H9 (cell line): Measurements from ENCODE around the gene ITSN2. TPM values are rescaled to one million over a fixed set of nuclear protein-coding genes. Genes with fewer than 3 reads are reported as not detected.

Experiments used
- DNase-seq: peaks from one replicate; pipeline ENCODE4 v3.0.0-alpha.2; 2017
- H2AFZ ChIP-seq: one replicate; pipeline ENCODE4 v1.6.1; 2013; ENCODE audit warnings: mild to moderate bottlenecking, low read length, control low read depth, moderate library complexity
- H2AK5ac ChIP-seq: 2 replicates; pipeline ENCODE4 v1.6.1; 2013; ENCODE audit warnings: low read length, control low read depth, mixed read lengths; ENCODE audit not compliant: insufficient read length
- H2BK120ac ChIP-seq: one replicate; pipeline ENCODE4 v1.6.1; 2013; ENCODE audit warnings: low read depth, mild to moderate bottlenecking, low read length, control low read depth, inconsistent platforms; ENCODE audit not compliant: poor library complexity, severe bottlenecking
- H2BK12ac ChIP-seq: 2 replicates; pipeline ENCODE4 v1.6.1; 2013; ENCODE audit warnings: low read length, control low read depth, mixed read lengths, low read depth; ENCODE audit not compliant: insufficient read length
- H2BK15ac ChIP-seq: 2 replicates; pipeline ENCODE4 v1.6.1; 2013; ENCODE audit warnings: low read depth, low read length, control low read depth
- H2BK20ac ChIP-seq: one replicate; pipeline ENCODE4 v1.6.1; 2013; ENCODE audit warnings: low read depth, mild to moderate bottlenecking, low read length, control low read depth, inconsistent platforms; ENCODE audit not compliant: poor library complexity, severe bottlenecking
- H2BK5ac ChIP-seq: 2 replicates; pipeline ENCODE4 v1.6.1; 2013; ENCODE audit warnings: low read length, control low read depth, mixed read lengths; ENCODE audit not compliant: insufficient read length
- H3K14ac ChIP-seq: 2 replicates; pipeline ENCODE4 v1.6.1; 2013; ENCODE audit warnings: low read length, control low read depth; ENCODE audit not compliant: insufficient read depth
- H3K18ac ChIP-seq: 2 replicates; pipeline ENCODE4 v1.6.1; 2013; ENCODE audit warnings: low read depth, mild to moderate bottlenecking, mixed read lengths, low read length, control low read depth; ENCODE audit not compliant: insufficient read length
- H3K23ac ChIP-seq: 2 replicates; pipeline ENCODE4 v1.6.1; 2013; ENCODE audit warnings: low read length, control low read depth, mixed read lengths, low read depth; ENCODE audit not compliant: insufficient read length
- H3K23me2 ChIP-seq: 2 replicates; pipeline ENCODE4 v1.6.1; 2013; ENCODE audit warnings: low read depth, mild to moderate bottlenecking, mixed read lengths, low read length, control low read depth; ENCODE audit not compliant: insufficient read length, poor library complexity, severe bottlenecking
- H3K27ac ChIP-seq: 2 replicates; pipeline ENCODE4 v1.5.1; 2013; ENCODE audit warnings: low read length, control low read depth, mixed read lengths, low read depth; ENCODE audit not compliant: insufficient read length
- H3K27me3 ChIP-seq: 2 replicates; pipeline ENCODE4 v1.6.1; 2013; ENCODE audit warnings: low read length, control low read depth, inconsistent platforms; ENCODE audit not compliant: insufficient read depth
- H3K4ac ChIP-seq: 2 replicates; pipeline ENCODE4 v1.6.1; 2013; ENCODE audit warnings: low read depth, mild to moderate bottlenecking, control low read depth, inconsistent platforms, low read length, moderate library complexity
- H3K4me1 ChIP-seq: 2 replicates; pipeline ENCODE4 v1.6.1; 2013; ENCODE audit warnings: low read length, control low read depth, inconsistent platforms; ENCODE audit not compliant: insufficient read depth
- H3K4me2 ChIP-seq: 2 replicates; pipeline ENCODE4 v1.6.1; 2013; ENCODE audit warnings: low read length, control low read depth, mixed read lengths; ENCODE audit not compliant: insufficient read length, insufficient read depth
- H3K56ac ChIP-seq: 2 replicates; pipeline ENCODE4 v1.6.1; 2013; ENCODE audit warnings: low read depth, mild to moderate bottlenecking, mixed read lengths, low read length, control low read depth; ENCODE audit not compliant: insufficient read length
- H3K79me1 ChIP-seq: 2 replicates; pipeline ENCODE4 v1.6.1; 2013; ENCODE audit warnings: low read depth, mild to moderate bottlenecking, moderate library complexity, low read length, control low read depth, inconsistent platforms; ENCODE audit not compliant: insufficient read depth, poor library complexity, severe bottlenecking
- H3K79me2 ChIP-seq: 2 replicates; pipeline ENCODE4 v1.6.1; 2013; ENCODE audit warnings: low read length, control low read depth, inconsistent platforms; ENCODE audit not compliant: insufficient read depth
- H3K9ac ChIP-seq: 2 replicates; pipeline ENCODE4 v1.6.1; 2013; ENCODE audit warnings: low read length, control low read depth, mixed read lengths; ENCODE audit not compliant: insufficient read length; ENCODE audit errors: extremely low read depth
- H3K9me3 ChIP-seq: one replicate; pipeline ENCODE4 v1.6.1; 2013; ENCODE audit warnings: low read depth, low read length, inconsistent platforms; ENCODE audit not compliant: control insufficient read depth
- H3T11ph ChIP-seq: one replicate; pipeline ENCODE4 v1.6.1; 2013; ENCODE audit warnings: mild to moderate bottlenecking, low read length, control low read depth, inconsistent platforms
- H4K20me1 ChIP-seq: one replicate; pipeline ENCODE4 v1.6.1; 2013; ENCODE audit not compliant: control insufficient read depth, insufficient read length, insufficient read depth
- H4K5ac ChIP-seq: 2 replicates; pipeline ENCODE4 v1.6.1; 2013; ENCODE audit warnings: low read depth, mild to moderate bottlenecking, mixed read lengths, low read length, control low read depth; ENCODE audit not compliant: insufficient read length
- H4K8ac ChIP-seq: replicated peaks from 2 replicates; pipeline ENCODE4 v1.6.1; 2013; ENCODE audit warnings: low read length, control low read depth, mixed read lengths, low read depth; ENCODE audit not compliant: insufficient read length
- H4K91ac ChIP-seq: 2 replicates; pipeline ENCODE4 v1.6.1; 2013; ENCODE audit warnings: low read depth, mild to moderate bottlenecking, moderate library complexity, mixed read lengths, low read length, control low read depth; ENCODE audit not compliant: insufficient read length
- H3K27ac Mint-ChIP-seq, 3 experiments: 2 replicates in 2 of 3; 3 replicates in 1 of 3; pipeline ENCODE4 v1.8.0; 2020 to 2021; ENCODE audit warnings: mixed read lengths in 3 of 3, mild to moderate bottlenecking in 1 of 3, moderate library complexity in 1 of 3
- H3K27me3 Mint-ChIP-seq: 2 replicates; pipeline ENCODE4 v1.8.0; 2021; ENCODE audit warnings: low read depth, mild to moderate bottlenecking, moderate library complexity, mixed read lengths
- H3K36me3 Mint-ChIP-seq, 3 experiments: 2 replicates in 2 of 3; 3 replicates in 1 of 3; pipeline ENCODE4 v1.8.0; 2020 to 2021; ENCODE audit warnings: low read depth in 3 of 3, mixed read lengths in 3 of 3; ENCODE audit not compliant: insufficient read depth in 1 of 3
- H3K4me1 Mint-ChIP-seq, 2 experiments: 2 replicates each; pipeline ENCODE4 v1.8.0; 2020; ENCODE audit warnings: mixed read lengths in 2 of 2
- H3K4me3 Mint-ChIP-seq, 2 experiments: 2 replicates in 1 of 2; 3 replicates in 1 of 2; pipeline ENCODE4 v1.8.0; 2020 to 2021; ENCODE audit warnings: mild to moderate bottlenecking in 2 of 2, mixed read lengths in 2 of 2, moderate library complexity in 1 of 2
- H3K9me3 Mint-ChIP-seq, 2 experiments: 2 replicates in 1 of 2; 3 replicates in 1 of 2; pipeline ENCODE4 v1.8.0; 2020; ENCODE audit warnings: mild to moderate bottlenecking in 2 of 2, mixed read lengths in 2 of 2, moderate library complexity in 1 of 2
- WGBS: extraction: QIAGEN DNeasy Blood & Tissue Kit; methylation state at CpG from one replicate; pipeline ENCODE4 v1.1.7; 2013; ENCODE audit warnings: missing lambda C conversion rate, low lambda C conversion rate, mixed read lengths; ENCODE audit not compliant: insufficient read length; ENCODE audit errors: extremely low coverage; 5-methylcytosine and 5-hydroxymethylcytosine counted together
- total RNA-seq: library from RNA; stranded (reverse); gene quantifications from 2 replicates; pipeline ENCODE4 v1.2.1, GENCODE V29; 2021
- TF ChIP-seq, protein P1 (sequence below): fragments of 200-600 bp; sonication (generic); conservative IDR thresholded peaks from 3 replicates; pipeline ENCODE4 v1.8.0; 2021; ENCODE audit warnings: antibody characterized with exemption, mild to moderate bottlenecking

The ITSN2 gene
- total RNA-seq, 1 experiment from 2014 or later = 17.0 TPM

GRCh38 chr2:24375349-24376087, 15.2 kb upstream of the ITSN2 start:
- Mint-ChIP-seq H3K9me3 (no peaks in the 10 kb centered on the region), H3K27me3 (no peaks in the 10 kb centered on the region), H3K27ac (no peak overlapping the region; a peak in 1 of 7 replicates), H3K4me1 (no peaks in the 10 kb centered on the region), H3K4me3 (no peak overlapping the region), H3K36me3 (no peaks in the 10 kb centered on the region)
- Histone ChIP-seq H2AK5ac (no peak overlapping the region), H3K4me2 (no peak overlapping the region), H3K27ac (no peak overlapping the region), H3K4me1 (no peaks in the 10 kb centered on the region), H2BK5ac (no peak overlapping the region), H4K20me1 (no peaks in the 10 kb centered on the region), H2BK120ac (no peak overlapping the region), H3K14ac (no peak overlapping the region), H3K4ac (no peak overlapping the region), H2BK20ac (no peak overlapping the region), H3K9me3 (no peaks in the 10 kb centered on the region), H4K5ac (no peak overlapping the region), H3K9ac (no peak overlapping the region), H3T11ph (no peak overlapping the region), H2BK12ac (no peak overlapping the region), H2BK15ac (no peak overlapping the region), H3K23ac (no peak overlapping the region), H3K56ac (no peak overlapping the region), H4K8ac (no peak overlapping the region), H2AFZ (no peak overlapping the region), H3K23me2 (no peaks in the 10 kb centered on the region), H3K79me1 (no peaks in the 10 kb centered on the region), H3K79me2 (no peaks in the 10 kb centered on the region), H3K27me3 (no peaks in the 10 kb centered on the region), H3K18ac (no peak overlapping the region), H4K91ac (no peak overlapping the region)
- no CpG with 5 or more reads among the region's 8 CpGs for WGBS
- no peak for DNase-seq
- TF ChIP-seq, protein P1, sequence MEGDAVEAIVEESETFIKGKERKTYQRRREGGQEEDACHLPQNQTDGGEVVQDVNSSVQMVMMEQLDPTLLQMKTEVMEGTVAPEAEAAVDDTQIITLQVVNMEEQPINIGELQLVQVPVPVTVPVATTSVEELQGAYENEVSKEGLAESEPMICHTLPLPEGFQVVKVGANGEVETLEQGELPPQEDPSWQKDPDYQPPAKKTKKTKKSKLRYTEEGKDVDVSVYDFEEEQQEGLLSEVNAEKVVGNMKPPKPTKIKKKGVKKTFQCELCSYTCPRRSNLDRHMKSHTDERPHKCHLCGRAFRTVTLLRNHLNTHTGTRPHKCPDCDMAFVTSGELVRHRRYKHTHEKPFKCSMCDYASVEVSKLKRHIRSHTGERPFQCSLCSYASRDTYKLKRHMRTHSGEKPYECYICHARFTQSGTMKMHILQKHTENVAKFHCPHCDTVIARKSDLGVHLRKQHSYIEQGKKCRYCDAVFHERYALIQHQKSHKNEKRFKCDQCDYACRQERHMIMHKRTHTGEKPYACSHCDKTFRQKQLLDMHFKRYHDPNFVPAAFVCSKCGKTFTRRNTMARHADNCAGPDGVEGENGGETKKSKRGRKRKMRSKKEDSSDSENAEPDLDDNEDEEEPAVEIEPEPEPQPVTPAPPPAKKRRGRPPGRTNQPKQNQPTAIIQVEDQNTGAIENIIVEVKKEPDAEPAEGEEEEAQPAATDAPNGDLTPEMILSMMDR = no peak
